Endothelial cell of umbilical vein (primary cell): Measurements from ENCODE around the gene MEIS3. TPM values are rescaled to one million over a fixed set of nuclear protein-coding genes. Genes with fewer than 3 reads are reported as not detected.

Experiments used
- BruUV-seq: library from RNA; stranded (reverse); fragments of 400-500 nt; replicated peaks from 2 replicates; lab custom pipeline; 2021; lab: Mats Ljungman, UMichigan
- CTCF ChIA-PET: fragments of 300-600, 350-600 bp; sonication (Branson Sonifier 250); formaldehyde crosslinking; loops from one replicate; lab custom pipeline; 2021; ENCODE audit warnings: antibody characterized with exemption, inconsistent platforms; lab: Charles Lee
- POLR2A ChIA-PET: fragments of 300-600, 350-600 bp; sonication (Branson Sonifier 250); formaldehyde crosslinking; loops from one replicate; lab custom pipeline; 2021; ENCODE audit warnings: antibody characterized with exemption, inconsistent platforms; lab: Charles Lee
- DNase-seq: peaks from one replicate; pipeline ENCODE4 v3.0.0-alpha.2; 2011; ENCODE audit warnings: low read depth, low spot score
- FAIRE-seq: peaks from 2 replicates; lab custom pipeline; 2011; peaks lifted over from hg19 to GRCh38; lab: Jason Lieb, UNC
- H2AFZ ChIP-seq: 2 replicates; pipeline ENCODE4 v1.6.0; 2012; ENCODE audit warnings: low read depth, low read length, control low read depth, inconsistent platforms
- H3K27ac ChIP-seq: 2 replicates; pipeline ENCODE4 v1.5.1; 2011; ENCODE audit warnings: low read depth, mild to moderate bottlenecking, control low read depth, low read length, moderate library complexity; ENCODE audit not compliant: insufficient read depth
- H3K27me3 ChIP-seq, 2 experiments: 2 replicates each; pipeline versions ENCODE4 v1.6.0 to v1.6.1; 2011; ENCODE audit warnings: low read length in 2 of 2, mixed read lengths in 1 of 2; ENCODE audit not compliant: control insufficient read depth in 2 of 2, insufficient read depth in 2 of 2
- H3K36me3 ChIP-seq, 2 experiments: 2 replicates in 1 of 2; 3 replicates in 1 of 2; pipeline ENCODE4 v1.5.1; 2011; ENCODE audit warnings: low read length in 2 of 2, mild to moderate bottlenecking in 1 of 2, moderate library complexity in 1 of 2; ENCODE audit not compliant: control insufficient read depth in 2 of 2, insufficient read depth in 2 of 2; ENCODE audit errors: extremely low read depth in 1 of 2
- H3K4me1 ChIP-seq: 3 replicates; pipeline ENCODE4 v1.5.1; 2011; ENCODE audit warnings: mild to moderate bottlenecking, low read length; ENCODE audit not compliant: control insufficient read depth, insufficient read depth; ENCODE audit errors: extremely low read depth
- H3K4me2 ChIP-seq: 2 replicates; pipeline ENCODE4 v1.6.1; 2011; ENCODE audit warnings: low read length, control low read depth, mixed read lengths; ENCODE audit not compliant: insufficient read depth
- H3K4me3 ChIP-seq, 3 experiments: fragments of 200-600 bp in 1 of 3; sonication (generic), shearing (Covaris generic) in 1 of 3; replicated peaks in 1 of 3; 2 replicates each; pipeline ENCODE4 v1.5.1; 2011 to 2016; ENCODE audit warnings: control low read depth in 3 of 3, low read length in 3 of 3, mild to moderate bottlenecking in 2 of 3, inconsistent platforms in 1 of 3, low read depth in 1 of 3, moderate library complexity in 1 of 3; ENCODE audit not compliant: insufficient read depth in 1 of 3
- H3K79me2 ChIP-seq: 2 replicates; pipeline ENCODE4 v1.6.0; 2012; ENCODE audit warnings: low read length, inconsistent platforms; ENCODE audit not compliant: control insufficient read depth, insufficient read depth
- H3K9ac ChIP-seq: replicated peaks from 2 replicates; pipeline ENCODE3; 2011; ENCODE audit warnings: low read length, control low read depth; ENCODE audit not compliant: insufficient read depth; ENCODE audit errors: extremely low read depth
- H3K9me1 ChIP-seq: replicated peaks from 3 replicates; pipeline ENCODE4 v1.6.0; 2011; ENCODE audit warnings: mild to moderate bottlenecking, low read length; ENCODE audit not compliant: control insufficient read depth, insufficient read depth; ENCODE audit errors: extremely low read depth
- H3K9me3 ChIP-seq: replicated peaks from 2 replicates; pipeline ENCODE4 v1.5.1; 2012; ENCODE audit warnings: low read length, inconsistent platforms; ENCODE audit not compliant: control insufficient read depth, insufficient read depth
- H4K20me1 ChIP-seq: replicated peaks from 2 replicates; pipeline ENCODE3; 2011; ENCODE audit warnings: mild to moderate bottlenecking, low read length; ENCODE audit not compliant: control insufficient read depth, insufficient read depth; ENCODE audit errors: extremely low read depth
- CTCF ChIP-seq, 2 donors: IDR thresholded peaks; 1 replicate in 1 of 2; 2 replicates in 1 of 2; pipeline ENCODE4 v1.5.1; 2011; ENCODE audit warnings: low read length in 2 of 2, mild to moderate bottlenecking in 2 of 2, moderate library complexity in 2 of 2, control low read depth in 1 of 2, inconsistent platforms in 1 of 2, low read depth in 1 of 2; ENCODE audit not compliant: insufficient read depth in 1 of 2; ENCODE audit errors: extremely low read depth in 1 of 2
- EZH2 ChIP-seq: IDR thresholded peaks from 2 replicates; pipeline ENCODE4 v1.6.1; 2012; ENCODE audit warnings: borderline replicate concordance, low read depth, mild to moderate bottlenecking, moderate library complexity, low read length, inconsistent platforms; ENCODE audit not compliant: severe bottlenecking
- FOS ChIP-seq: IDR thresholded peaks from 2 replicates; pipeline ENCODE4 v1.6.1; 2011; ENCODE audit warnings: mild to moderate bottlenecking, low read length, moderate library complexity, borderline replicate concordance; ENCODE audit not compliant: insufficient read depth
- GATA2 ChIP-seq: IDR thresholded peaks from 2 replicates; pipeline ENCODE4 v1.7.0; 2011; ENCODE audit warnings: low read depth, mild to moderate bottlenecking, moderate library complexity, mixed read lengths, low read length; ENCODE audit not compliant: insufficient read length, insufficient read depth
- JUN ChIP-seq: IDR thresholded peaks from 2 replicates; pipeline ENCODE4 v1.6.1; 2011; ENCODE audit warnings: borderline replicate concordance, low read depth; ENCODE audit not compliant: insufficient read length, insufficient read depth
- MAX ChIP-seq: IDR thresholded peaks from 2 replicates; pipeline ENCODE4 v1.6.1; 2011; ENCODE audit not compliant: insufficient read depth, insufficient read length
- MYC ChIP-seq: IDR thresholded peaks from one replicate; pipeline ENCODE4 v1.6.1; 2011; ENCODE audit warnings: mild to moderate bottlenecking, low read depth, low read length
- POLR2A ChIP-seq: IDR thresholded peaks from 2 replicates; pipeline ENCODE4 v1.6.1; 2012; ENCODE audit warnings: low read depth, mild to moderate bottlenecking, control low read depth, low read length
- POLR2AphosphoS5 ChIP-seq: IDR thresholded peaks from 2 replicates; pipeline ENCODE4 v1.6.1; 2012; ENCODE audit warnings: low read depth, mild to moderate bottlenecking, control low read depth, low read length, moderate library complexity; ENCODE audit not compliant: insufficient read depth
- dilution Hi-C: fragments of 300-500 bp; cut with MboI; formaldehyde crosslinking; loops from one replicate; pipeline ENCODE4 v1.15.0; 2019; ENCODE audit warnings: low sequenced_read_pairs; ENCODE audit not compliant: extremely low pct_ligation_motif_present
- intact Hi-C: fragments of 100-400 bp; cut with micrococcal nuclease; formaldehyde crosslinking; loops from one replicate; pipeline ENCODE4 v1.10.0; 2022
- polyA plus RNA-seq, 4 experiments: library from polyadenylated mRNA; depleted of rRNA in 3 of 4; stranded (reverse) in 3 of 4; unstranded in 1 of 4; fragments of >200 nt; gene quantifications; 2 replicates each; pipeline versions ENCODE4 v1.2.1 to v1.2.3, GENCODE V29; 2011 to 2012; ENCODE audit warnings: missing spikeins in 1 of 4
- total RNA-seq: library from RNA; stranded (reverse); gene quantifications from 2 replicates; pipeline ENCODE4 v1.2.3, GENCODE V29; 2021

Gene MEIS3
- total and polyA plus RNA-seq, 2 donors (not counting 3 experiments of a cell fraction or from before 2014, with no cell fraction given), result 0.42 TPM; not detected in 1

- TF ChIP-seq POLR2AphosphoS5 (no peak), JUN (no peak), POLR2A (no peak), FOS (no peak), GATA2 (no peak)
- H3K9me3 ChIP-seq, result no peaks in the 10 kb centered on the region
- intact Hi-C loops, result no loop called here
- H3K27ac ChIP-seq, result no peak overlapping the region
- DNase-seq (no peak), FAIRE-seq (no peak)
- dilution Hi-C loops, result no loop called here
- no TSS peak for BruUV-seq
- no peaks in the 10 kb centered on the region for H3K36me3 ChIP-seq
- H3K27me3 ChIP-seq, result peaks cover 15 to 23% of the 10 kb centered on the region in 2 experiments
- no peak overlapping the region for H3K4me3 ChIP-seq
- ChIA-PET CTCF (interaction anchor here (0.7 to 1.1 kb wide), 2 partner anchors 9 to 72 kb away, joined by 3 to 4 read pairs; partner anchors contain the start of gene NAPA), POLR2A (no interaction called here)
- no peak overlapping the region for H3K9ac ChIP-seq
- H3K4me1 ChIP-seq, result no peaks in the 10 kb centered on the region
- no peak overlapping the region for H3K4me2 ChIP-seq
- no peaks in the 10 kb centered on the region for H3K79me2 ChIP-seq
- H2AFZ ChIP-seq, result no peak overlapping the region
- no peaks in the 10 kb centered on the region for H4K20me1 ChIP-seq
- no peaks in the 10 kb centered on the region for H3K9me1 ChIP-seq
These were observed 24.0 kb upstream of the MEIS3 start for GRCh38 chr19:47443331-47443730.

GRCh38 chr19:47438793-47439220 lies 19.5 kb upstream of the MEIS3 start:
- Histone ChIP-seq H3K9me3 (no peaks in the 10 kb centered on the region), H3K4me2 (no peak overlapping the region), H3K27me3 (peaks cover 3 to 5% of the 10 kb centered on the region in 2 experiments), H3K9me1 (no peaks in the 10 kb centered on the region), H4K20me1 (no peaks in the 10 kb centered on the region), H3K4me1 (no peaks in the 10 kb centered on the region), H3K9ac (no peak overlapping the region), H3K4me3 (no peak overlapping the region), H3K36me3 (no peaks in the 10 kb centered on the region), H2AFZ (no peak overlapping the region), H3K27ac (no peak overlapping the region), H3K79me2 (no peaks in the 10 kb centered on the region)
- no TSS peak for BruUV-seq
- DNase-seq (no peak), FAIRE-seq (peak; percentile 38)
- intact Hi-C loops (loop anchor here (5.0 kb wide), 1 partner anchor 173 kb away; no protein-coding TSS in a partner anchor), dilution Hi-C loops (no loop called here)
- CTCF ChIA-PET, result interaction anchor here (0.6 to 10.7 kb wide), 9 partner anchors 9 to 304 kb away, joined by 3 to 454 read pairs (median 4); partner anchors contain the start of genes EHD2 and NAPA
- POLR2A ChIA-PET, result no interaction called here
- TF ChIP-seq EZH2 (no peak), GATA2 (no peak), POLR2AphosphoS5 (no peak), CTCF (IDR thresholded peaks at IDR 0.05; ENCODE audit: extremely low read depth in 1 of 2, insufficient read depth in 1 of 2, low read depth in 1 of 2, low read length in 2 of 2) (no peak), POLR2A (no peak), MYC (no peak), FOS (no peak), JUN (no peak), MAX (no peak)
